HepG2 (cell line): ENCODE measurements around the gene WHAMM. TPM values are rescaled to one million over a fixed set of nuclear protein-coding genes. Genes with fewer than 3 reads are reported as not detected.
A peak's percentile ranks its signal among the peaks of the same experiment; 100 is the strongest.

Experiments
- CBX1 ChIP-seq: IDR thresholded peaks from one replicate; pipeline ENCODE4 v1.6.1; 2016; ENCODE audit warnings: antibody characterized with exemption, low read depth
- CENPX ChIP-seq: sonication (generic); formaldehyde crosslinking; IDR thresholded peaks from 2 replicates; pipeline ENCODE4 v1.9.0; 2021; ENCODE audit warnings: mild to moderate bottlenecking, missing genetic modification reagents, moderate library complexity
- HOXA9 ChIP-seq: sonication (generic); formaldehyde crosslinking; IDR thresholded peaks from 2 replicates; pipeline ENCODE4 v1.8.1; 2022; ENCODE audit warnings: missing genetic modification reagents, mild to moderate bottlenecking, moderate library complexity, borderline replicate concordance
- LBX2 ChIP-seq: sonication (generic); formaldehyde crosslinking; IDR thresholded peaks from 2 replicates; pipeline ENCODE4 v1.5.0; 2020; ENCODE audit warnings: missing genetic modification reagents, mild to moderate bottlenecking, borderline replicate concordance
- U2AF2 ChIP-seq: fragments of 200-400 bp; formaldehyde crosslinking; IDR thresholded peaks from 2 replicates; pipeline ENCODE4 v1.6.1; 2017; ENCODE audit warnings: low read depth, mild to moderate bottlenecking, low read length
- XBP1 ChIP-seq: sonication (generic); formaldehyde crosslinking; IDR thresholded peaks from 2 replicates; pipeline ENCODE4 v1.5.0; 2020; ENCODE audit warnings: missing genetic modification reagents
- ZFP90 ChIP-seq: sonication (generic); formaldehyde crosslinking; IDR thresholded peaks from 2 replicates; pipeline ENCODE4 v1.8.0; 2022; ENCODE audit warnings: missing genetic modification reagents, mild to moderate bottlenecking, inconsistent platforms, borderline replicate concordance
- ZFY ChIP-seq: sonication (generic); formaldehyde crosslinking; IDR thresholded peaks from 2 replicates; pipeline ENCODE4 v1.4.0; 2020; ENCODE audit warnings: missing genetic modification reagents
- ZFYVE20 ChIP-seq: sonication (generic); formaldehyde crosslinking; IDR thresholded peaks from 2 replicates; pipeline ENCODE4 v1.8.0; 2023; ENCODE audit warnings: low read depth, mild to moderate bottlenecking, moderate library complexity, missing genetic modification reagents, borderline replicate concordance
- ZIK1 ChIP-seq: sonication (generic); formaldehyde crosslinking; IDR thresholded peaks from 2 replicates; pipeline ENCODE4 v1.5.0; 2020; ENCODE audit warnings: mild to moderate bottlenecking, low read depth, missing genetic modification reagents, borderline replicate concordance
- ZNF234 ChIP-seq: sonication (generic); formaldehyde crosslinking; conservative IDR thresholded peaks from 2 replicates; pipeline ENCODE4 v1.5.1; 2020; ENCODE audit warnings: mild to moderate bottlenecking, missing genetic modification reagents
- ZNF569 ChIP-seq: sonication (generic); formaldehyde crosslinking; IDR thresholded peaks from 2 replicates; pipeline ENCODE4 v1.5.0; 2020; ENCODE audit warnings: mild to moderate bottlenecking, missing genetic modification reagents, moderate library complexity, borderline replicate concordance
- ZNF577 ChIP-seq: sonication (generic); formaldehyde crosslinking; IDR thresholded peaks from 2 replicates; pipeline ENCODE4 v1.4.0; 2020; ENCODE audit warnings: mild to moderate bottlenecking, low read depth, missing genetic modification reagents, borderline replicate concordance
- ZNF850 ChIP-seq: sonication (generic); formaldehyde crosslinking; conservative IDR thresholded peaks from 2 replicates; pipeline ENCODE4 v1.9.0; 2021; ENCODE audit warnings: mild to moderate bottlenecking, missing genetic modification reagents
- ZSCAN12 ChIP-seq: sonication (generic); formaldehyde crosslinking; IDR thresholded peaks from 2 replicates; pipeline ENCODE4 v1.9.0; 2021; ENCODE audit warnings: mild to moderate bottlenecking, missing genetic modification reagents
- polyA plus RNA-seq, 8 experiments: library from polyadenylated mRNA; depleted of rRNA in 3 of 8; stranded (reverse) in 7 of 8; unstranded in 1 of 8; fragments of >200 nt; fragmentation: Illumina TruSeq in 4 of 8; extraction: Trizol in 4 of 8; gene quantifications; 2 replicates each; pipeline versions ENCODE4 v1.2.1 to v1.2.3, GENCODE V29; 2011 to 2016; ENCODE audit warnings: low read depth in 4 of 8, missing spikeins in 1 of 8, mixed read lengths in 1 of 8; ENCODE audit not compliant: insufficient read depth in 1 of 8
- total RNA-seq, 5 experiments: library from RNA; depleted of rRNA; stranded (reverse); fragments of >200 nt; fragmentation: Illumina TruSeq; extraction: Trizol; gene quantifications; 2 replicates each; pipeline ENCODE4 v1.2.3, GENCODE V29; 2016; ENCODE audit warnings: low read depth in 1 of 5
- TF ChIP-seq, protein P1 (sequence below): sonication (generic); formaldehyde crosslinking; IDR thresholded peaks from 2 replicates; pipeline ENCODE4 v1.9.0; 2021; ENCODE audit warnings: missing genetic modification reagents, borderline replicate concordance
- TF ChIP-seq, protein P2 (sequence below): sonication (generic); formaldehyde crosslinking; IDR thresholded peaks from 2 replicates; pipeline ENCODE4 v1.5.1; 2020; ENCODE audit warnings: mild to moderate bottlenecking, missing genetic modification reagents, borderline replicate concordance
- TF ChIP-seq, protein P3 (sequence below), 2 experiments: sonication (generic) in 1 of 2; formaldehyde crosslinking in 1 of 2; IDR thresholded peaks; 2 replicates each; pipeline versions ENCODE4 v1.4.0 to v1.6.1; 2018 to 2020; ENCODE audit warnings: missing genetic modification reagents in 2 of 2, borderline replicate concordance in 1 of 2, low read depth in 1 of 2, mild to moderate bottlenecking in 1 of 2, missing biosample characterization in 1 of 2

The WHAMM gene
- total and polyA plus RNA-seq, 2 of the 13 experiments (the other 11 are each of a cell fraction or from before 2014, with no cell fraction given) = 2.9 to 3.0 TPM

GRCh38 chr15:82809308-82810060, at the start of gene WHAMM (continued):
- no peak for TF ChIP-seq ZIK1 (CRISPR knock-in tag)
- TF ChIP-seq U2AF2 = no peak
- TF ChIP-seq CBX1 = no peak
- no peak for TF ChIP-seq CENPX (CRISPR knock-in tag)
- TF ChIP-seq, protein P1, sequence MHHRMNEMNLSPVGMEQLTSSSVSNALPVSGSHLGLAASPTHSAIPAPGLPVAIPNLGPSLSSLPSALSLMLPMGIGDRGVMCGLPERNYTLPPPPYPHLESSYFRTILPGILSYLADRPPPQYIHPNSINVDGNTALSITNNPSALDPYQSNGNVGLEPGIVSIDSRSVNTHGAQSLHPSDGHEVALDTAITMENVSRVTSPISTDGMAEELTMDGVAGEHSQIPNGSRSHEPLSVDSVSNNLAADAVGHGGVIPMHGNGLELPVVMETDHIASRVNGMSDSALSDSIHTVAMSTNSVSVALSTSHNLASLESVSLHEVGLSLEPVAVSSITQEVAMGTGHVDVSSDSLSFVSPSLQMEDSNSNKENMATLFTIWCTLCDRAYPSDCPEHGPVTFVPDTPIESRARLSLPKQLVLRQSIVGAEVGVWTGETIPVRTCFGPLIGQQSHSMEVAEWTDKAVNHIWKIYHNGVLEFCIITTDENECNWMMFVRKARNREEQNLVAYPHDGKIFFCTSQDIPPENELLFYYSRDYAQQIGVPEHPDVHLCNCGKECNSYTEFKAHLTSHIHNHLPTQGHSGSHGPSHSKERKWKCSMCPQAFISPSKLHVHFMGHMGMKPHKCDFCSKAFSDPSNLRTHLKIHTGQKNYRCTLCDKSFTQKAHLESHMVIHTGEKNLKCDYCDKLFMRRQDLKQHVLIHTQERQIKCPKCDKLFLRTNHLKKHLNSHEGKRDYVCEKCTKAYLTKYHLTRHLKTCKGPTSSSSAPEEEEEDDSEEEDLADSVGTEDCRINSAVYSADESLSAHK (CRISPR knock-in tag) = no peak
- no peak for TF ChIP-seq ZNF850 (CRISPR knock-in tag)
- TF ChIP-seq ZNF569 (CRISPR knock-in tag) = no peak
- no peak for TF ChIP-seq HOXA9 (CRISPR knock-in tag)
- 0 out of 2 replicates have a peak, but pooled peaks have one; percentile 36 for TF ChIP-seq ZNF234 (CRISPR knock-in tag)
- TF ChIP-seq, protein P2, sequence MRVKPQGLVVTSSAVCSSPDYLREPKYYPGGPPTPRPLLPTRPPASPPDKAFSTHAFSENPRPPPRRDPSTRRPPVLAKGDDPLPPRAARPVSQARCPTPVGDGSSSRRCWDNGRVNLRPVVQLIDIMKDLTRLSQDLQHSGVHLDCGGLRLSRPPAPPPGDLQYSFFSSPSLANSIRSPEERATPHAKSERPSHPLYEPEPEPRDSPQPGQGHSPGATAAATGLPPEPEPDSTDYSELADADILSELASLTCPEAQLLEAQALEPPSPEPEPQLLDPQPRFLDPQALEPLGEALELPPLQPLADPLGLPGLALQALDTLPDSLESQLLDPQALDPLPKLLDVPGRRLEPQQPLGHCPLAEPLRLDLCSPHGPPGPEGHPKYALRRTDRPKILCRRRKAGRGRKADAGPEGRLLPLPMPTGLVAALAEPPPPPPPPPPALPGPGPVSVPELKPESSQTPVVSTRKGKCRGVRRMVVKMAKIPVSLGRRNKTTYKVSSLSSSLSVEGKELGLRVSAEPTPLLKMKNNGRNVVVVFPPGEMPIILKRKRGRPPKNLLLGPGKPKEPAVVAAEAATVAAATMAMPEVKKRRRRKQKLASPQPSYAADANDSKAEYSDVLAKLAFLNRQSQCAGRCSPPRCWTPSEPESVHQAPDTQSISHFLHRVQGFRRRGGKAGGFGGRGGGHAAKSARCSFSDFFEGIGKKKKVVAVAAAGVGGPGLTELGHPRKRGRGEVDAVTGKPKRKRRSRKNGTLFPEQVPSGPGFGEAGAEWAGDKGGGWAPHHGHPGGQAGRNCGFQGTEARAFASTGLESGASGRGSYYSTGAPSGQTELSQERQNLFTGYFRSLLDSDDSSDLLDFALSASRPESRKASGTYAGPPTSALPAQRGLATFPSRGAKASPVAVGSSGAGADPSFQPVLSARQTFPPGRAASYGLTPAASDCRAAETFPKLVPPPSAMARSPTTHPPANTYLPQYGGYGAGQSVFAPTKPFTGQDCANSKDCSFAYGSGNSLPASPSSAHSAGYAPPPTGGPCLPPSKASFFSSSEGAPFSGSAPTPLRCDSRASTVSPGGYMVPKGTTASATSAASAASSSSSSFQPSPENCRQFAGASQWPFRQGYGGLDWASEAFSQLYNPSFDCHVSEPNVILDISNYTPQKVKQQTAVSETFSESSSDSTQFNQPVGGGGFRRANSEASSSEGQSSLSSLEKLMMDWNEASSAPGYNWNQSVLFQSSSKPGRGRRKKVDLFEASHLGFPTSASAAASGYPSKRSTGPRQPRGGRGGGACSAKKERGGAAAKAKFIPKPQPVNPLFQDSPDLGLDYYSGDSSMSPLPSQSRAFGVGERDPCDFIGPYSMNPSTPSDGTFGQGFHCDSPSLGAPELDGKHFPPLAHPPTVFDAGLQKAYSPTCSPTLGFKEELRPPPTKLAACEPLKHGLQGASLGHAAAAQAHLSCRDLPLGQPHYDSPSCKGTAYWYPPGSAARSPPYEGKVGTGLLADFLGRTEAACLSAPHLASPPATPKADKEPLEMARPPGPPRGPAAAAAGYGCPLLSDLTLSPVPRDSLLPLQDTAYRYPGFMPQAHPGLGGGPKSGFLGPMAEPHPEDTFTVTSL (CRISPR knock-in tag) = no peak
- 0 out of 2 replicates have a peak, but pooled peaks have one; percentile 51 for TF ChIP-seq ZSCAN12 (CRISPR knock-in tag)
- TF ChIP-seq LBX2 (CRISPR knock-in tag) = no peak
- TF ChIP-seq, protein P3, sequence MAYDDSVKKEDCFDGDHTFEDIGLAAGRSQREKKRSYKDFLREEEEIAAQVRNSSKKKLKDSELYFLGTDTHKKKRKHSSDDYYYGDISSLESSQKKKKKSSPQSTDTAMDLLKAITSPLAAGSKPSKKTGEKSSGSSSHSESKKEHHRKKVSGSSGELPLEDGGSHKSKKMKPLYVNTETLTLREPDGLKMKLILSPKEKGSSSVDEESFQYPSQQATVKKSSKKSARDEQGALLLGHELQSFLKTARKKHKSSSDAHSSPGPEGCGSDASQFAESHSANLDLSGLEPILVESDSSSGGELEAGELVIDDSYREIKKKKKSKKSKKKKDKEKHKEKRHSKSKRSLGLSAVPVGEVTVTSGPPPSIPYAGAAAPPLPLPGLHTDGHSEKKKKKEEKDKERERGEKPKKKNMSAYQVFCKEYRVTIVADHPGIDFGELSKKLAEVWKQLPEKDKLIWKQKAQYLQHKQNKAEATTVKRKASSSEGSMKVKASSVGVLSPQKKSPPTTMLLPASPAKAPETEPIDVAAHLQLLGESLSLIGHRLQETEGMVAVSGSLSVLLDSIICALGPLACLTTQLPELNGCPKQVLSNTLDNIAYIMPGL (CRISPR knock-in tag; IDR thresholded peaks at IDR 0.05; ENCODE audit: borderline replicate concordance in 1 of 2, low read depth in 1 of 2) = peak; percentile 22 to 54; a peak in 2 of 4 replicates
- no peak for TF ChIP-seq XBP1
- TF ChIP-seq ZFY (CRISPR knock-in tag) = peak; percentile 90
- TF ChIP-seq ZFP90 (CRISPR knock-in tag) = 0 out of 2 replicates have a peak, but pooled peaks have one; percentile 31
- no peak for TF ChIP-seq ZFYVE20 (CRISPR knock-in tag)
- no peak for TF ChIP-seq ZNF577 (CRISPR knock-in tag)
